Spleen (tissue), 11 donors: Measurements from ENCODE around the gene RENBP. TPM values are rescaled to one million over a fixed set of nuclear protein-coding genes. Genes with fewer than 3 reads are reported as not detected.
"Not testable (repeated sequence)": the region's sequence is repeated elsewhere in the genome, so short reads cannot be mapped to it uniquely, and the experiment has no call there.

Source experiments
- DNase-seq: peaks from one replicate; pipeline ENCODE4 v3.0.0-alpha.2; 2020
- H3K27ac ChIP-seq, 8 donors: fragments of 200-600 bp; sonication (generic) in 7 of 8; 1 replicate in 4 of 8; 2 replicates in 4 of 8; pipeline versions ENCODE4 v1.5.0 to v1.8.0; 2016 to 2021; ENCODE audit warnings: inconsistent platforms in 4 of 8, mild to moderate bottlenecking in 4 of 8, moderate library complexity in 1 of 8
- H3K27me3 ChIP-seq, 7 donors: fragments of 200-600 bp; sonication (generic) in 6 of 7; replicated peaks in 1 of 7; 1 replicate in 4 of 7; 2 replicates in 3 of 7; pipeline versions ENCODE4 v1.5.0 to v1.8.0; 2016 to 2021; ENCODE audit warnings: inconsistent platforms in 3 of 7, mild to moderate bottlenecking in 1 of 7
- H3K36me3 ChIP-seq, 6 donors: fragments of 200-600 bp; sonication (generic) in 5 of 6; 1 replicate in 4 of 6; 2 replicates in 2 of 6; pipeline versions ENCODE4 v1.5.0 to v1.8.0; 2016 to 2021; ENCODE audit warnings: inconsistent platforms in 2 of 6
- H3K4me1 ChIP-seq, 6 donors: fragments of 200-600 bp; sonication (generic) in 5 of 6; 1 replicate in 3 of 6; 2 replicates in 3 of 6; pipeline versions ENCODE4 v1.5.0 to v1.8.0; 2016 to 2021; ENCODE audit warnings: inconsistent platforms in 3 of 6
- H3K4me3 ChIP-seq, 8 donors: fragments of 200-600 bp; sonication (generic) in 7 of 8; 1 replicate in 4 of 8; 2 replicates in 4 of 8; pipeline versions ENCODE4 v1.5.0 to v1.8.0; 2016 to 2021; ENCODE audit warnings: inconsistent platforms in 4 of 8, mild to moderate bottlenecking in 4 of 8, moderate library complexity in 2 of 8
- H3K9me3 ChIP-seq, 8 donors: fragments of 200-600 bp; sonication (generic) in 7 of 8; 1 replicate in 4 of 8; 2 replicates in 4 of 8; pipeline versions ENCODE4 v1.5.0 to v1.8.0; 2016 to 2021; ENCODE audit warnings: inconsistent platforms in 4 of 8
- CTCF ChIP-seq, 11 experiments: fragments of 200-600 bp in 7 of 11; fragments of 450-650 bp in 4 of 11; sonication (generic) in 4 of 11; IDR thresholded peaks in 8 of 11; conservative IDR thresholded peaks in 3 of 11; 1 replicate in 7 of 11; 2 replicates in 4 of 11; pipeline versions ENCODE4 v1.4.0 to v1.8.0; 2016 to 2021; ENCODE audit warnings: antibody characterized with exemption in 11 of 11, inconsistent platforms in 4 of 11, mild to moderate bottlenecking in 1 of 11
- POLR2A ChIP-seq, 3 donors: fragments of 450-650 bp; IDR thresholded peaks; one replicate each; pipeline ENCODE4 v1.5.1; 2017; ENCODE audit warnings: antibody characterized with exemption in 3 of 3, mild to moderate bottlenecking in 1 of 3
- POLR2AphosphoS5 ChIP-seq, 3 donors: sonication (generic); formaldehyde crosslinking; IDR thresholded peaks; one replicate each; pipeline ENCODE4 v1.5.1; 2017; ENCODE audit warnings: antibody characterized with exemption in 3 of 3
- WGBS, 5 donors: extraction: QIAGEN DNeasy Blood & Tissue Kit in 3 of 5; methylation state at CpG; one replicate each; pipeline versions ENCODE4 v1.1.5 to v1.1.7; 2013 to 2018; 5-methylcytosine and 5-hydroxymethylcytosine counted together
- intact Hi-C: fragments of 100-400 bp; cut with DNase I; formaldehyde crosslinking; loops from one replicate; pipeline ENCODE4 v1.15.0; 2023; ENCODE audit warnings: low total_unique reads
- polyA plus RNA-seq, 3 donors: library from polyadenylated mRNA; stranded (reverse); fragments of 200-250 nt; gene quantifications; one replicate each; pipeline ENCODE4 v1.2.1, GENCODE V29; 2013
- total RNA-seq, 7 donors: library from RNA; depleted of rRNA in 3 of 7; stranded (reverse); fragments of >200 nt in 3 of 7; fragmentation: NEBNext Ultra II Directional in 4 of 7; extraction: Animal tissue kit (Norgen Biotek cat#: 25700) in 4 of 7; gene quantifications; one replicate each; pipeline versions ENCODE4 v1.1.0 to v1.2.1, GENCODE V29; 2016 to 2021
- donor health status: healthy with polysubstance abuse.
- donor health status: DM: no; HTN: no; CAD: no; lungs with moderate emphysema.
- donor health status: DM: no; HTN: no; CAD: no.
- donor health status: Bipolar disorder and iron deficiency.
- donor health status: healthy.
- donor health status: DM: no; HTN: no; CAD: no.
- donor health status: DM: yes; HTN: yes; CAD: no.

Gene RENBP
- total and polyA plus RNA-seq, 10 donors, result 42.0 to 105 (median 63.5) TPM

- Histone ChIP-seq H3K27me3 (peaks cover 0 to 21% (median 0%) of the 10 kb centered on the region in 7 donors), H3K4me3 (peak overlapping the region in 1 of 8 donors; percentile 36), H3K27ac (peak overlapping the region; percentile 42 to 90 (median 76)), H3K4me1 (peaks cover 22 to 53% (median 46%) of the 10 kb centered on the region in 6 donors)
- intact Hi-C loops, DNase-seq, H3K9me3 ChIP-seq, H3K36me3 ChIP-seq: not testable (repeated sequence)
- TF ChIP-seq POLR2AphosphoS5 (IDR thresholded peaks at IDR 0.05), result peak in 1 of 3 donors; percentile 24
- WGBS, 5 donors, result 36 to 62% (median 44%) methylated on average over 6 to 10 of the region's 10 CpGs
Measured at GRCh38 chrX:153980394-153980793, 36.0 kb upstream of the RENBP start.

DNA sequence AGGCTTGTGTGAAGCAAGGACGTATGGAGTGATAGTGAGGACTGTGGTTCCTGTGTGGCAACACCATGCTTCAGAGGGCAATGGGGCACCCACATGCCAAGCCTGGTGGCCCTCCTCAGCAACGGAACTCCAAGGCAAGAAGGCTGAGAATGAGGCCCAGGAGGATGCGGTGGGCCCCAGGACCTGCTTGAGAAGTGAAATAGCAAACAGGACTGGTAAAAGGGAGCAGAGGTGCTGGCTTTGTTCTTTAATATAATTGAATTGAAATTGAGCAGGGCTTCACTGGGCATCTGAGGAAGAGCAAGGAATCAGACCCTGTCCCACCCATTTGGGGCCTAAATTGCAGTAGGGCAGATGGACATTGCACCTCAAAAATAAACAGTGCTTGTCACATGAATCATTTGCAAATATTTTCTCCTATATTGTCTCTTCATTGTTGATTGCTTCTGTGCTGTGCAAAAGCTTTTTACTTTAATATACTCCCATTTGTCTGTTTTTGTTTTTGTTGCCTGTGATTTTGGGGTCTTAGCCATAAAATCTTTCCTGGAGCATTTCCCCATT lies 30.4 kb upstream of the RENBP start:
- no peaks in the 10 kb centered on the region for H3K27me3 ChIP-seq
- TF ChIP-seq POLR2A (IDR thresholded peaks at IDR 0.05) (no peak), POLR2AphosphoS5 (IDR thresholded peaks at IDR 0.05) (no peak), CTCF (IDR thresholded peaks at IDR 0.05 in 8 of 11, conservative IDR thresholded peaks at IDR 0.05 in 3 of 11) (no peak)
- no peaks in the 10 kb centered on the region for H3K36me3 ChIP-seq
- peaks cover 11 to 27% (median 22%) of the 10 kb centered on the region in 6 donors for H3K4me1 ChIP-seq
- peak; percentile 76 for DNase-seq
- intact Hi-C loops, result no loop called here
- peak overlapping the region in 1 of 8 donors; percentile 95 for H3K4me3 ChIP-seq
- H3K9me3 ChIP-seq, result no peaks in the 10 kb centered on the region
- WGBS, 5 donors, result 29 to 68% (median 61%) methylated on average over 2 to 3 of the region's 3 CpGs
- H3K27ac ChIP-seq, result peak overlapping the region in 7 of 8 donors; percentile 98 to 100 (median 99)

GRCh38 chrX:153974003-153974725 lies 29.7 kb upstream of the RENBP start:
- peak; percentile 85 for DNase-seq
- intact Hi-C loops, result no loop called here
- peak overlapping the region in 4 of 8 donors; percentile 74 to 97 (median 91) for H3K4me3 ChIP-seq

DNA sequence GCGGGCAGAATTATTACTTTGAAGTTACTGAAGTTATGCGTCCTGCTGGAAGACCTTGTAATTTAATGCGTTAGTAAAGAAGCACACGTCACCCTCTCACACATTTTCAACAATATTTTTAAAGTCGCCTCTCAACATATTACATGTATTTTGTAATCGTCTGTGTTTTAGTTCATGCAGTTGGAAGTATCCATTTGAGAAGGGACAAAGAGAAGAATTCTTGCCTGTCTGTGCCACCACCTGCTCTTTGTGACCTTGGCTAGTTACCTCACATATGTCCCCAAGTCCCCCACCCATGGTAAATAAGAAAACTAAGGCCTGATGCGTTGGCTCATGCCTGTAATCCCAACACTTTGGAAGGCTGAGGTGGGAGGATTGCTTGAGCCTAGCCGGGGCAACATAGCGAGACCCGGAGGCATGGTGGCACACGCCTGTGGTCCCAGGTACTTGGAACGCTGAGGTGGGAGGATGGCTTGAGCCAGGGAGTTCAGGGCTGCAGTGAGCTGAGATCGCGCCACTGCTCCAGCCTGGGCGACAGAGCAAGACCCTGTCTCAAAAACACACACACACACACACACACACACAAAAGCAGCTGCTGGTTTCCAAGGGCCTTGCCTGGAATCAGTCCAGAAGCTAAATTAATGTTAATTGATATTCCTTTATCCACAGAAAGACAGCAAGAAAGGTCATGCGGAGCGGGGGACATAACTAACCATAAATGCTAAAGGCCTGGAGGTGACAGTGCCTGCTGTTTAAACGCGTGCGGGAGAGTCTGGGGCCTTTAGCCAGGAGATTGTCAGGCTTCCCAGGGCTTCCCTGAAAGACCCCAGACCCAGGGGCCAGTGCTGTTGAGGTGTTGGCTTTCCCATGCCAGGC lies 28.9 kb upstream of the RENBP start:
- Histone ChIP-seq H3K27me3 (no peaks in the 10 kb centered on the region), H3K36me3 (no peaks in the 10 kb centered on the region), H3K27ac (peak overlapping the region; percentile 98 to 100 (median 99)), H3K4me1 (peaks cover 15 to 41% (median 37%) of the 10 kb centered on the region in 6 donors), H3K9me3 (no peaks in the 10 kb centered on the region), H3K4me3 (peak overlapping the region; percentile 34 to 97 (median 74))
- intact Hi-C loops, result no loop called here
- peak; percentile 80 for DNase-seq
- WGBS, 5 donors, result 36 to 51% (median 39%) methylated on average over 12 to 20 of the region's 20 CpGs
- no peak for TF ChIP-seq POLR2A (IDR thresholded peaks at IDR 0.05)
- TF ChIP-seq CTCF (IDR thresholded peaks at IDR 0.05 in 8 of 11, conservative IDR thresholded peaks at IDR 0.05 in 3 of 11), result no peak
- TF ChIP-seq POLR2AphosphoS5 (IDR thresholded peaks at IDR 0.05), result no peak

More at GRCh38 chrX:153974003-153974725, 29.7 kb upstream of the RENBP start:
- no peaks in the 10 kb centered on the region for H3K27me3 ChIP-seq
- WGBS, 5 donors, result 53 to 70% (median 65%) methylated on average over 4 to 14 of the region's 14 CpGs
- peaks cover 11 to 33% (median 29%) of the 10 kb centered on the region in 6 donors for H3K4me1 ChIP-seq
- H3K27ac ChIP-seq, result peak overlapping the region; percentile 98 to 100 (median 99)
- H3K9me3 ChIP-seq, result no peaks in the 10 kb centered on the region
- TF ChIP-seq POLR2AphosphoS5 (IDR thresholded peaks at IDR 0.05) (peak in 2 of 3 donors; percentile 19 to 56), POLR2A (IDR thresholded peaks at IDR 0.05) (no peak)
- no peaks in the 10 kb centered on the region for H3K36me3 ChIP-seq
